Measurements from ENCODE around the gene SLC16A11. TPM values are rescaled to one million over a fixed set of nuclear protein-coding genes. Genes with fewer than 3 reads are reported as not detected.

SLC16A11 gene
- total and polyA plus RNA-seq, 9 of the 15 experiments (the other 6 are each of a cell fraction or from before 2014, with no cell fraction given) = not detected

GRCh38 chr17:6993613-6994056, 50.3 kb downstream of the SLC16A11 start (continued):
- 0 out of 2 replicates have a peak, but pooled peaks have one; percentile 45 for TF ChIP-seq ILF3 (IDR thresholded peaks at IDR 0.05; ENCODE audit: borderline replicate concordance)
- peak; percentile 56 for TF ChIP-seq HMGN3 (IDR thresholded peaks at IDR 0.05; ENCODE audit: borderline replicate concordance, extremely low read depth, insufficient read length, low read depth, low read length)
- TF ChIP-seq HES1 (IDR thresholded peaks at IDR 0.05; ENCODE audit: low read depth) = peak; percentile 72
- TF ChIP-seq SPI1 (IDR thresholded peaks at IDR 0.05; ENCODE audit: borderline replicate concordance, low read depth, low read length) = 0 out of 2 replicates have a peak, but pooled peaks have one; percentile 9
- 0 out of 2 replicates have a peak, but pooled peaks have one; percentile 10 for TF ChIP-seq SMAD3 (CRISPR knock-in tag; conservative IDR thresholded peaks at IDR 0.05)
- TF ChIP-seq CC2D1A (IDR thresholded peaks at IDR 0.05) = peak; percentile 91; the same call in 1 of the 2 replicates
- TF ChIP-seq MECOM (CRISPR knock-in tag; IDR thresholded peaks at IDR 0.05) = peak; percentile 41; the same call in 1 of the 2 replicates

MicroRNA genes within 50 kb of the gene (microRNA counts, 767-probe panel; counts per million panel counts)
- microRNA hsa-miR-195-5p (870 counts per million, percentile 17 among the panel's probes with 10 or more counts), microRNA hsa-miR-497-5p (1,779 counts per million, percentile 46 among the panel's probes with 10 or more counts)

Small RNA genes within 50 kb of the gene (small RNA-seq; reads per million reads assigned to genes)
- not detected for gene AC120057.1

Other genes with a start within 250 kb of the SLC16A11 start
Only the 7 nearest of the 17 such genes appear.
- 0.09 and 0.57 TPM in 2 replicates for gene ALOX12, start 48.0 kb downstream of the SLC16A11 start, total RNA-seq (2014; rRNA removed)
- 0.18 and 0.38 TPM in 2 replicates for gene ALOX12, start 48.0 kb downstream of the SLC16A11 start, total RNA-seq (2014; rRNA removed; fragmentation: Illumina TruSeq; extraction: Trizol)
- gene ALOX12, start 48.0 kb downstream of the SLC16A11 start, total RNA-seq (2015; rRNA removed; fragmentation: Illumina TruSeq; extraction: Trizol) = 0.08 TPM in 1 of 2 replicates, not detected in the other
- 0.40 and 0.47 TPM in 2 replicates for gene ALOX12, start 48.0 kb downstream of the SLC16A11 start, total RNA-seq (2021)
- 0.31 and 1.0 TPM in 2 replicates for gene ALOX12, start 48.0 kb downstream of the SLC16A11 start, polyA plus RNA-seq (2011; rRNA removed)
- 0.55 and 0.60 TPM in 2 replicates for gene ALOX12, start 48.0 kb downstream of the SLC16A11 start, polyA plus RNA-seq (2014; fragmentation: Illumina TruSeq; extraction: Trizol)
- 1 to 10 TPM in 1 of 2 experiments, under 1 TPM in 1; 0.91 to 1.1 TPM for gene ALOX12, start 48.0 kb downstream of the SLC16A11 start, polyA plus RNA-seq (2014; fragmentation: Nextera tagmentation; extraction: Ambion mirVana)
- gene ALOX12, start 48.0 kb downstream of the SLC16A11 start, polyA plus RNA-seq (2014; rRNA removed) = 0.91 and 0.98 TPM in 2 replicates
- 157 and 253 TPM in 2 replicates for gene RNASEK, start 31.5 kb downstream of the SLC16A11 start, total RNA-seq (2014; rRNA removed)
- gene RNASEK, start 31.5 kb downstream of the SLC16A11 start, total RNA-seq (2014; rRNA removed; fragmentation: Illumina TruSeq; extraction: Trizol) = 48.5 and 48.6 TPM in 2 replicates
- gene RNASEK, start 31.5 kb downstream of the SLC16A11 start, total RNA-seq (2015; rRNA removed; fragmentation: Illumina TruSeq; extraction: Trizol) = 132 and 136 TPM in 2 replicates
- gene RNASEK, start 31.5 kb downstream of the SLC16A11 start, total RNA-seq (2021) = 151 and 154 TPM in 2 replicates
- gene RNASEK, start 31.5 kb downstream of the SLC16A11 start, polyA plus RNA-seq (2011; rRNA removed) = 58.0 and 75.0 TPM in 2 replicates
- gene RNASEK, start 31.5 kb downstream of the SLC16A11 start, polyA plus RNA-seq (2014; fragmentation: Illumina TruSeq; extraction: Trizol) = 265 and 271 TPM in 2 replicates
- gene RNASEK, start 31.5 kb downstream of the SLC16A11 start, polyA plus RNA-seq (2014; fragmentation: Nextera tagmentation; extraction: Ambion mirVana) = 100 to 1,000 TPM; 104 to 155 TPM
- 85.3 and 157 TPM in 2 replicates for gene RNASEK, start 31.5 kb downstream of the SLC16A11 start, polyA plus RNA-seq (2014; rRNA removed)
- 4.7 and 5.0 TPM in 2 replicates for gene BCL6B, start 21.0 kb downstream of the SLC16A11 start, total RNA-seq (2014; rRNA removed)
- 2.4 and 2.7 TPM in 2 replicates for gene BCL6B, start 21.0 kb downstream of the SLC16A11 start, total RNA-seq (2014; rRNA removed; fragmentation: Illumina TruSeq; extraction: Trizol)
- gene BCL6B, start 21.0 kb downstream of the SLC16A11 start, total RNA-seq (2015; rRNA removed; fragmentation: Illumina TruSeq; extraction: Trizol) = 3.5 and 3.6 TPM in 2 replicates
- 4.5 and 5.6 TPM in 2 replicates for gene BCL6B, start 21.0 kb downstream of the SLC16A11 start, total RNA-seq (2021)
- gene BCL6B, start 21.0 kb downstream of the SLC16A11 start, polyA plus RNA-seq (2011; rRNA removed) = 1.9 and 3.1 TPM in 2 replicates
- gene BCL6B, start 21.0 kb downstream of the SLC16A11 start, polyA plus RNA-seq (2014; fragmentation: Illumina TruSeq; extraction: Trizol) = 3.9 and 4.1 TPM in 2 replicates
- 1 to 10 TPM in 1 of 2 experiments, under 1 TPM in 1; 0.89 to 1.2 TPM for gene BCL6B, start 21.0 kb downstream of the SLC16A11 start, polyA plus RNA-seq (2014; fragmentation: Nextera tagmentation; extraction: Ambion mirVana)
- gene BCL6B, start 21.0 kb downstream of the SLC16A11 start, polyA plus RNA-seq (2014; rRNA removed) = 3.5 and 3.6 TPM in 2 replicates
- gene SLC16A13, start 8.1 kb downstream of the SLC16A11 start, total RNA-seq (2014; rRNA removed) = 1.2 and 1.8 TPM in 2 replicates
- 0.19 and 0.33 TPM in 2 replicates for gene SLC16A13, start 8.1 kb downstream of the SLC16A11 start, total RNA-seq (2014; rRNA removed; fragmentation: Illumina TruSeq; extraction: Trizol)
- 0.87 and 0.94 TPM in 2 replicates for gene SLC16A13, start 8.1 kb downstream of the SLC16A11 start, total RNA-seq (2015; rRNA removed; fragmentation: Illumina TruSeq; extraction: Trizol)
- 4.5 and 5.6 TPM in 2 replicates for gene SLC16A13, start 8.1 kb downstream of the SLC16A11 start, total RNA-seq (2021)
- 0.50 and 2.8 TPM in 2 replicates for gene SLC16A13, start 8.1 kb downstream of the SLC16A11 start, polyA plus RNA-seq (2011; rRNA removed)
- 2.7 and 3.3 TPM in 2 replicates for gene SLC16A13, start 8.1 kb downstream of the SLC16A11 start, polyA plus RNA-seq (2014; fragmentation: Illumina TruSeq; extraction: Trizol)
- under 1 TPM; 0.04 to 0.18 TPM for gene SLC16A13, start 8.1 kb downstream of the SLC16A11 start, polyA plus RNA-seq (2014; fragmentation: Nextera tagmentation; extraction: Ambion mirVana)
- 0.65 and 1.5 TPM in 2 replicates for gene SLC16A13, start 8.1 kb downstream of the SLC16A11 start, polyA plus RNA-seq (2014; rRNA removed)
- gene CLEC10A, start 36.2 kb upstream of the SLC16A11 start, total RNA-seq (2014; rRNA removed) = not detected in 2 replicates
- not detected in 2 replicates for gene CLEC10A, start 36.2 kb upstream of the SLC16A11 start, total RNA-seq (2014; rRNA removed; fragmentation: Illumina TruSeq; extraction: Trizol)
- gene CLEC10A, start 36.2 kb upstream of the SLC16A11 start, total RNA-seq (2015; rRNA removed; fragmentation: Illumina TruSeq; extraction: Trizol) = 0.11 TPM in 1 of 2 replicates, not detected in the other
- not detected in 2 replicates for gene CLEC10A, start 36.2 kb upstream of the SLC16A11 start, total RNA-seq (2021)
- gene CLEC10A, start 36.2 kb upstream of the SLC16A11 start, polyA plus RNA-seq (2011; rRNA removed) = 0.04 and 0.46 TPM in 2 replicates
- not detected in 2 replicates for gene CLEC10A, start 36.2 kb upstream of the SLC16A11 start, polyA plus RNA-seq (2014; fragmentation: Illumina TruSeq; extraction: Trizol)
- not detected for gene CLEC10A, start 36.2 kb upstream of the SLC16A11 start, polyA plus RNA-seq (2014; fragmentation: Nextera tagmentation; extraction: Ambion mirVana)
- gene CLEC10A, start 36.2 kb upstream of the SLC16A11 start, polyA plus RNA-seq (2014; rRNA removed) = 0.05 TPM in 1 of 2 replicates, not detected in the other
- not detected in 2 replicates for gene ASGR2, start 70.7 kb upstream of the SLC16A11 start, total RNA-seq (2014; rRNA removed)
- gene ASGR2, start 70.7 kb upstream of the SLC16A11 start, total RNA-seq (2014; rRNA removed; fragmentation: Illumina TruSeq; extraction: Trizol) = not detected in 2 replicates
- not detected in 2 replicates for gene ASGR2, start 70.7 kb upstream of the SLC16A11 start, total RNA-seq (2015; rRNA removed; fragmentation: Illumina TruSeq; extraction: Trizol)
- gene ASGR2, start 70.7 kb upstream of the SLC16A11 start, total RNA-seq (2021) = 0.29 TPM in 1 of 2 replicates, not detected in the other
- not detected in 2 replicates for gene ASGR2, start 70.7 kb upstream of the SLC16A11 start, polyA plus RNA-seq (2011; rRNA removed)
- gene ASGR2, start 70.7 kb upstream of the SLC16A11 start, polyA plus RNA-seq (2014; fragmentation: Illumina TruSeq; extraction: Trizol) = not detected in 2 replicates
- not detected for gene ASGR2, start 70.7 kb upstream of the SLC16A11 start, polyA plus RNA-seq (2014; fragmentation: Nextera tagmentation; extraction: Ambion mirVana)
- gene ASGR2, start 70.7 kb upstream of the SLC16A11 start, polyA plus RNA-seq (2014; rRNA removed) = not detected in 2 replicates
- 0.45 and 1.00 TPM in 2 replicates for gene ASGR1, start 135.3 kb upstream of the SLC16A11 start, total RNA-seq (2014; rRNA removed)
- 0.11 TPM in 1 of 2 replicates, not detected in the other for gene ASGR1, start 135.3 kb upstream of the SLC16A11 start, total RNA-seq (2014; rRNA removed; fragmentation: Illumina TruSeq; extraction: Trizol)
- gene ASGR1, start 135.3 kb upstream of the SLC16A11 start, total RNA-seq (2015; rRNA removed; fragmentation: Illumina TruSeq; extraction: Trizol) = 0.14 and 0.41 TPM in 2 replicates
- 0.58 and 0.78 TPM in 2 replicates for gene ASGR1, start 135.3 kb upstream of the SLC16A11 start, total RNA-seq (2021)
- gene ASGR1, start 135.3 kb upstream of the SLC16A11 start, polyA plus RNA-seq (2011; rRNA removed) = 1.0 and 2.5 TPM in 2 replicates
- gene ASGR1, start 135.3 kb upstream of the SLC16A11 start, polyA plus RNA-seq (2014; fragmentation: Illumina TruSeq; extraction: Trizol) = 0.15 and 0.40 TPM in 2 replicates
- not detected for gene ASGR1, start 135.3 kb upstream of the SLC16A11 start, polyA plus RNA-seq (2014; fragmentation: Nextera tagmentation; extraction: Ambion mirVana)
- gene ASGR1, start 135.3 kb upstream of the SLC16A11 start, polyA plus RNA-seq (2014; rRNA removed) = 0.64 and 2.3 TPM in 2 replicates